WTC11 (cell line): ENCODE results near the gene ANKRD39.

Experiments
- ATF3 ChIP-seq: sonication (generic); formaldehyde crosslinking; conservative IDR thresholded peaks from 2 replicates; pipeline ENCODE4 v1.8.1; 2022; ENCODE audit warnings: mild to moderate bottlenecking, missing genetic modification reagents
- CREB1 ChIP-seq: sonication (generic); formaldehyde crosslinking; IDR thresholded peaks from 2 replicates; pipeline ENCODE4 v1.8.0; 2023; ENCODE audit warnings: mild to moderate bottlenecking, missing genetic modification reagents
- CTCF ChIP-seq: fragments of 200-600 bp; IDR thresholded peaks from 2 replicates; pipeline ENCODE4 v1.8.0; 2022; ENCODE audit warnings: antibody characterized with exemption
- E2F1 ChIP-seq: sonication (generic); formaldehyde crosslinking; IDR thresholded peaks from 2 replicates; pipeline ENCODE4 v1.8.0; 2022; ENCODE audit warnings: mild to moderate bottlenecking, missing genetic modification reagents
- E2F4 ChIP-seq: sonication (generic); formaldehyde crosslinking; IDR thresholded peaks from 2 replicates; pipeline ENCODE4 v1.8.1; 2022; ENCODE audit warnings: low read depth, mild to moderate bottlenecking, moderate library complexity, missing genetic modification reagents, borderline replicate concordance
- IRF1 ChIP-seq: sonication (generic); formaldehyde crosslinking; IDR thresholded peaks from 2 replicates; pipeline ENCODE4 v1.8.0; 2023; ENCODE audit warnings: missing genetic modification reagents
- MYBL2 ChIP-seq: sonication (generic); formaldehyde crosslinking; IDR thresholded peaks from 2 replicates; pipeline ENCODE4 v1.8.1; 2023; ENCODE audit warnings: mild to moderate bottlenecking, moderate library complexity, missing genetic modification reagents
- STAT6 ChIP-seq: sonication (generic); formaldehyde crosslinking; conservative IDR thresholded peaks from 2 replicates; pipeline ENCODE4 v1.8.1; 2023; ENCODE audit warnings: mild to moderate bottlenecking, low read depth, missing genetic modification reagents, moderate library complexity
- ZNF423 ChIP-seq: fragments of 250-450 bp; sonication (Bioruptor Pico); IDR thresholded peaks from 2 replicates; pipeline ENCODE4 v2.1.2; 2022; ENCODE audit warnings: mild to moderate bottlenecking, moderate library complexity
- ZNF671 ChIP-seq: fragments of 250-450 bp; sonication (Bioruptor Pico); IDR thresholded peaks from 2 replicates; pipeline ENCODE4 v1.8.0; 2021; ENCODE audit warnings: mild to moderate bottlenecking

- TF ChIP-seq IRF1 (CRISPR knock-in tag) (no peak), E2F4 (CRISPR knock-in tag) (no peak), CTCF (no peak), MYBL2 (CRISPR knock-in tag) (no peak), CREB1 (no peak), STAT6 (no peak), ZNF671 (no peak), ATF3 (CRISPR knock-in tag) (no peak), E2F1 (no peak), ZNF423 (CRISPR knock-in tag) (peak; percentile 27; the same call in 1 of the 2 replicates)
These were observed 23.8 kb upstream of the ANKRD39 start for GRCh38 chr2:96881349-96882195.
